Measurements from ENCODE around the gene LAPTM5. TPM values are rescaled to one million over a fixed set of nuclear protein-coding genes. Genes with fewer than 3 reads are reported as not detected.

LAPTM5 gene
- total and polyA plus RNA-seq, 4 donors: 18.0 to 46.2 (median 28.1) TPM

DNA sequence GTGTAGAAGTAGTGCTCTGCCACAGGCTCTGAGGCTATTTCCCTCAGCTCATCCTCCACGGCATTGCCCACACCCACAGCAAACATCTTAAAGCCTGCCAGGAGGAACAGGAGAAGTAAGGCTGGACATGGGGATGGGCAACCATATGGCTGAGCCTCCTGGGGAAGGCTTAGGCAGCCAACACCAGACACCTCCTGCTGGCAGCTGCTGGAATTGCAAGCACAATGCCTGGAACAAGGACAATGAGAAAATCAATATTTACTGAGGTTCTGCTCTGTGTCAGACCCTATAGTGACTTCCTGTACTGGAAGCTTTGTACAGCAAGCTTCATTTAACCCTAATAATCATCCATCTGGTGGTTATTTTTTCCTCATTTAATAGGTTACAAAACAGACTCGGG is 42.4 kb downstream of the LAPTM5 start (continued):
- TF ChIP-seq, protein P1, sequence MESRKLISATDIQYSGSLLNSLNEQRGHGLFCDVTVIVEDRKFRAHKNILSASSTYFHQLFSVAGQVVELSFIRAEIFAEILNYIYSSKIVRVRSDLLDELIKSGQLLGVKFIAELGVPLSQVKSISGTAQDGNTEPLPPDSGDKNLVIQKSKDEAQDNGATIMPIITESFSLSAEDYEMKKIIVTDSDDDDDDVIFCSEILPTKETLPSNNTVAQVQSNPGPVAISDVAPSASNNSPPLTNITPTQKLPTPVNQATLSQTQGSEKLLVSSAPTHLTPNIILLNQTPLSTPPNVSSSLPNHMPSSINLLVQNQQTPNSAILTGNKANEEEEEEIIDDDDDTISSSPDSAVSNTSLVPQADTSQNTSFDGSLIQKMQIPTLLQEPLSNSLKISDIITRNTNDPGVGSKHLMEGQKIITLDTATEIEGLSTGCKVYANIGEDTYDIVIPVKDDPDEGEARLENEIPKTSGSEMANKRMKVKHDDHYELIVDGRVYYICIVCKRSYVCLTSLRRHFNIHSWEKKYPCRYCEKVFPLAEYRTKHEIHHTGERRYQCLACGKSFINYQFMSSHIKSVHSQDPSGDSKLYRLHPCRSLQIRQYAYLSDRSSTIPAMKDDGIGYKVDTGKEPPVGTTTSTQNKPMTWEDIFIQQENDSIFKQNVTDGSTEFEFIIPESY (IDR thresholded peaks at IDR 0.05): no peak
- no peak for TF ChIP-seq EGR1 (IDR thresholded peaks at IDR 0.05; ENCODE audit: low read depth in 2 of 2)
- no peak for TF ChIP-seq HNF4G (IDR thresholded peaks at IDR 0.05)
- TF ChIP-seq MAX (IDR thresholded peaks at IDR 0.05): no peak

DNA sequence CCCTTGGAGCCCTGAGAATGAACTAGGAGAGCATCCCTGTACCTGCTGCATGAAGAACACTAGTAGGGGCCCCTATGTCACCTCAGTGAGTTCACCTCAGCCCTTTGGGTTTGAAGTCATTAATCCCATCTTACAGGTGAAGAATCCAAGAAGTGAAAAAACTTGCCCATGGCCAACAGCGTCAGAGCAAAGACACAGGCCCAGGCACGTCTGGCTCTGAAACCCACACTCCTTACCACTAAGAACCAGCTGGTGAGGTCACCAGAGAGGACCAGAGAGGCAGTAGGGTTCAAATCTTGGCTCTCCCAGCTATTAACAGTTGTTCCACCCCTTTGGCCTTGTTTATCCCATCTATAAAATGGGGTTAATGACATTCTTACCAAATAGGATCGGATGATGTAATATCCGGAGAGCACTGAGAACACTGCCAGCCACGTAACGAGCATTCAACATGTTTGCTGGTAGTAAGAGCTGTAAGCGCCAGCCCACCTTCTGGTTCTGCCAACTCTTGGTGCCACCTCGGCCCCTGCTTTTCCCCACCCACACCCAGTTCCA is 43.0 kb downstream of the LAPTM5 start:
- Histone ChIP-seq H3K4me1 (ENCODE audit: control insufficient read depth in 4 of 4, insufficient read depth in 4 of 4, low read length in 3 of 4) (peaks cover 0 to 8% (median 4%) of the 10 kb centered on the region in 4 donors), H3K27ac (ENCODE audit: low read depth in 1 of 2, low read length in 2 of 2) (no peak overlapping the region), H3K36me3 (ENCODE audit: control insufficient read depth in 4 of 4, insufficient read depth in 3 of 4, low read depth in 1 of 4, low read length in 3 of 4) (no peaks in the 10 kb centered on the region), H3K27me3 (ENCODE audit: control insufficient read depth in 4 of 4, insufficient read depth in 4 of 4, low read length in 3 of 4) (no peaks in the 10 kb centered on the region), H3K9me3 (ENCODE audit: control insufficient read depth in 4 of 4, low read length in 3 of 4) (peaks cover 0 to 4% (median 0%) of the 10 kb centered on the region in 4 donors), H3K9ac (ENCODE audit: low read depth in 1 of 2, low read length in 2 of 2) (no peak overlapping the region), H3K4me3 (ENCODE audit: low read depth in 1 of 3, low read length in 3 of 3) (no peak overlapping the region)
- WGBS: 96% methylated on average over 8 of the region's 8 CpGs
- TF ChIP-seq, protein P2, sequence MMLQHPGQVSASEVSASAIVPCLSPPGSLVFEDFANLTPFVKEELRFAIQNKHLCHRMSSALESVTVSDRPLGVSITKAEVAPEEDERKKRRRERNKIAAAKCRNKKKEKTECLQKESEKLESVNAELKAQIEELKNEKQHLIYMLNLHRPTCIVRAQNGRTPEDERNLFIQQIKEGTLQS (IDR thresholded peaks at IDR 0.05): no peak
- TF ChIP-seq JUND (IDR thresholded peaks at IDR 0.05) (no peak), YY1 (IDR thresholded peaks at IDR 0.05) (no peak), RAD21 (IDR thresholded peaks at IDR 0.05) (no peak), REST (IDR thresholded peaks at IDR 0.05) (no peak), SP1 (IDR thresholded peaks at IDR 0.05) (no peak), FOXA1 (IDR thresholded peaks at IDR 0.05) (no peak), NR2F2 (IDR thresholded peaks at IDR 0.05) (no peak), TAF1 (conservative IDR thresholded peaks at IDR 0.05) (no peak), HNF4A (conservative IDR thresholded peaks at IDR 0.05) (no peak)
- TF ChIP-seq, protein P1 (IDR thresholded peaks at IDR 0.05): no peak
- no peak for DNase-seq (ENCODE audit: low spot score)
